HEK293 (cell line): ENCODE results near the gene TRPV5.

Source experiments
- CTCF ChIA-PET: fragments of 350-600 bp; formaldehyde crosslinking; extraction: SDS; loops from one replicate; lab custom pipeline; 2021; ENCODE audit warnings: antibody characterized with exemption; lab: Yijun Ruan, JAX
- POLR2A ChIA-PET: fragments of 300-600 bp; formaldehyde crosslinking; extraction: SDS; loops from one replicate; lab custom pipeline; 2020; ENCODE audit warnings: antibody characterized with exemption, inconsistent platforms; lab: Yijun Ruan, JAX
- H3K27ac ChIP-seq: fragments of 200-500 bp; sonication (Bioruptor generic); 2 replicates; pipeline ENCODE4 v1.5.1; 2014; ENCODE audit warnings: low read depth, low read length, control low read depth, inconsistent platforms; ENCODE audit errors: extremely low read depth
- H3K36me3 ChIP-seq, 2 experiments: fragments of 200-500 bp in 1 of 2; sonication (Bioruptor generic) in 1 of 2; 1 replicate in 1 of 2; 2 replicates in 1 of 2; pipeline ENCODE4 v1.5.1; 2014 to 2017; ENCODE audit warnings: inconsistent platforms in 2 of 2, low read length in 2 of 2; ENCODE audit not compliant: control insufficient read depth in 2 of 2, insufficient read depth in 1 of 2
- H3K4me1 ChIP-seq: fragments of 200-500 bp; sonication (Bioruptor generic); 2 replicates; pipeline ENCODE4 v1.5.1; 2014; ENCODE audit warnings: mild to moderate bottlenecking, low read length, inconsistent platforms; ENCODE audit not compliant: control insufficient read depth, insufficient read depth
- H3K4me3 ChIP-seq: 2 replicates; pipeline ENCODE4 v1.5.1; 2011; ENCODE audit warnings: low read depth, mild to moderate bottlenecking, control low read depth, low read length, moderate library complexity
- H3K9me3 ChIP-seq: fragments of 200-500 bp; sonication (Bioruptor generic); 2 replicates; pipeline ENCODE4 v1.5.1; 2014; ENCODE audit warnings: low read depth, low read length, inconsistent platforms; ENCODE audit not compliant: control insufficient read depth, insufficient read depth
- BCL11B ChIP-seq: fragments of 450-650 bp; formaldehyde crosslinking; IDR thresholded peaks from 2 replicates; pipeline ENCODE4 v1.5.1; 2016; ENCODE audit warnings: low read depth, missing biosample characterization, missing genetic modification characterization
- BCL6B ChIP-seq: fragments of 450-650 bp; formaldehyde crosslinking; IDR thresholded peaks from 2 replicates; pipeline ENCODE4 v1.5.1; 2017; ENCODE audit warnings: missing biosample characterization, missing genetic modification characterization
- CTCF ChIP-seq: fragments of 450-650 bp; formaldehyde crosslinking; IDR thresholded peaks from 2 replicates; pipeline ENCODE4 v1.5.1; 2016; ENCODE audit warnings: missing biosample characterization, missing genetic modification characterization
- GLI2 ChIP-seq: fragments of 450-650 bp; formaldehyde crosslinking; IDR thresholded peaks from 2 replicates; pipeline ENCODE4; 2017; ENCODE audit warnings: missing biosample characterization, missing genetic modification characterization, low read depth, borderline replicate concordance
- HOXA7 ChIP-seq: sonication (generic); formaldehyde crosslinking; IDR thresholded peaks from 2 replicates; pipeline ENCODE4 v1.8.1; 2022; ENCODE audit warnings: missing genetic modification reagents, borderline replicate concordance
- HOXC10 ChIP-seq: sonication (generic); formaldehyde crosslinking; IDR thresholded peaks from 2 replicates; pipeline ENCODE4 v1.8.1; 2023; ENCODE audit warnings: mild to moderate bottlenecking, missing genetic modification reagents
- MYNN ChIP-seq: fragments of 450-650 bp; formaldehyde crosslinking; IDR thresholded peaks from 2 replicates; pipeline ENCODE4 v1.5.1; 2016; ENCODE audit warnings: missing biosample characterization, missing genetic modification characterization, borderline replicate concordance
- OSR2 ChIP-seq: fragments of 450-650 bp; formaldehyde crosslinking; IDR thresholded peaks from 2 replicates; pipeline ENCODE4 v1.5.1; 2016; ENCODE audit warnings: missing biosample characterization, missing genetic modification characterization
- PRDM4 ChIP-seq: fragments of 450-650 bp; formaldehyde crosslinking; IDR thresholded peaks from 2 replicates; pipeline ENCODE4 v1.5.1; 2017; ENCODE audit warnings: missing biosample characterization, missing genetic modification characterization
- WT1 ChIP-seq: fragments of 450-650 bp; formaldehyde crosslinking; IDR thresholded peaks from 2 replicates; pipeline ENCODE4 v1.5.1; 2016; ENCODE audit warnings: missing biosample characterization, missing genetic modification characterization
- YY1 ChIP-seq: fragments of 450-650 bp; formaldehyde crosslinking; IDR thresholded peaks from 2 replicates; pipeline ENCODE4 v1.5.1; 2018; ENCODE audit warnings: missing biosample characterization, missing genetic modification characterization
- ZFP41 ChIP-seq: fragments of 450-650 bp; formaldehyde crosslinking; IDR thresholded peaks from 2 replicates; pipeline ENCODE4 v1.5.1; 2016; ENCODE audit warnings: missing biosample characterization, missing genetic modification characterization, borderline replicate concordance
- ZNF10 ChIP-seq: fragments of 450-650 bp; formaldehyde crosslinking; IDR thresholded peaks from 2 replicates; pipeline ENCODE4 v1.5.1; 2017; ENCODE audit warnings: missing biosample characterization, missing genetic modification characterization
- ZNF114 ChIP-seq: fragments of 450-650 bp; formaldehyde crosslinking; IDR thresholded peaks from 2 replicates; pipeline ENCODE4 v1.5.0; 2017; ENCODE audit warnings: missing biosample characterization, missing genetic modification characterization
- ZNF138 ChIP-seq: fragments of 450-650 bp; formaldehyde crosslinking; IDR thresholded peaks from 2 replicates; pipeline ENCODE4 v1.5.1; 2016; ENCODE audit warnings: missing biosample characterization, missing genetic modification characterization, borderline replicate concordance
- ZNF214 ChIP-seq: fragments of 450-650 bp; formaldehyde crosslinking; IDR thresholded peaks from 2 replicates; pipeline ENCODE4 v1.5.1; 2017; ENCODE audit warnings: missing biosample characterization, mild to moderate bottlenecking, missing genetic modification characterization, borderline replicate concordance
- ZNF266 ChIP-seq: fragments of 450-650 bp; formaldehyde crosslinking; IDR thresholded peaks from 2 replicates; pipeline ENCODE4 v1.5.1; 2016; ENCODE audit warnings: missing biosample characterization, missing genetic modification characterization, low read depth
- ZNF292 ChIP-seq: fragments of 450-650 bp; formaldehyde crosslinking; IDR thresholded peaks from 2 replicates; pipeline ENCODE4 v1.5.1; 2016; ENCODE audit warnings: low read depth, missing biosample characterization, missing genetic modification characterization, borderline replicate concordance
- ZNF350 ChIP-seq: fragments of 450-650 bp; formaldehyde crosslinking; IDR thresholded peaks from 2 replicates; pipeline ENCODE4 v1.5.0; 2017; ENCODE audit warnings: missing biosample characterization, mild to moderate bottlenecking, missing genetic modification characterization
- ZNF449 ChIP-seq: fragments of 450-650 bp; formaldehyde crosslinking; IDR thresholded peaks from 2 replicates; pipeline ENCODE4 v1.5.1; 2017; ENCODE audit warnings: missing biosample characterization, mild to moderate bottlenecking, missing genetic modification characterization, moderate library complexity
- ZNF621 ChIP-seq: fragments of 450-650 bp; formaldehyde crosslinking; IDR thresholded peaks from 2 replicates; pipeline ENCODE4 v1.5.1; 2017; ENCODE audit warnings: missing biosample characterization, missing genetic modification characterization
- ZNF791 ChIP-seq: fragments of 450-650 bp; formaldehyde crosslinking; IDR thresholded peaks from 2 replicates; pipeline ENCODE4 v1.5.1; 2016; ENCODE audit warnings: missing biosample characterization, missing genetic modification characterization
- ZNF837 ChIP-seq: fragments of 450-650 bp; formaldehyde crosslinking; IDR thresholded peaks from 2 replicates; pipeline ENCODE4 v1.5.1; 2016; ENCODE audit warnings: missing biosample characterization, missing genetic modification characterization
- ZSCAN16 ChIP-seq: fragments of 450-650 bp; formaldehyde crosslinking; IDR thresholded peaks from 2 replicates; pipeline ENCODE4 v1.5.1; 2016; ENCODE audit warnings: missing biosample characterization, missing genetic modification characterization
- ZSCAN4 ChIP-seq: fragments of 450-650 bp; formaldehyde crosslinking; IDR thresholded peaks from 2 replicates; pipeline ENCODE4 v1.5.1; 2017; ENCODE audit warnings: missing biosample characterization, missing genetic modification characterization

TRPV5 gene

GRCh38 chr7:142891490-142892082, 42.0 kb downstream of the TRPV5 start (continued):
- TF ChIP-seq ZNF837 (no peak), CTCF (tag by site-specific recombination) (no peak), ZNF10 (tag by site-specific recombination) (no peak)

- H3K36me3 ChIP-seq, result no peaks in the 10 kb centered on the region
- H3K27ac ChIP-seq, result no peak overlapping the region
- no peaks in the 10 kb centered on the region for H3K4me1 ChIP-seq
- CTCF ChIA-PET, result no interaction called here
- no peak overlapping the region for H3K4me3 ChIP-seq
- POLR2A ChIA-PET, result no interaction called here
- no peaks in the 10 kb centered on the region for H3K9me3 ChIP-seq
- TF ChIP-seq GLI2 (tag by site-specific recombination) (no peak), ZNF138 (tag by site-specific recombination) (no peak), ZSCAN4 (tag by site-specific recombination) (peak; percentile 75), YY1 (tag by site-specific recombination) (no peak), ZSCAN16 (tag by site-specific recombination) (no peak), BCL6B (tag by site-specific recombination) (no peak), OSR2 (tag by site-specific recombination) (no peak), ZNF266 (tag by site-specific recombination) (no peak)
These were observed 42.6 kb downstream of the TRPV5 start for GRCh38 chr7:142890874-142891485.

- no peaks in the 10 kb centered on the region for H3K9me3 ChIP-seq
- H3K4me3 ChIP-seq, result no peak overlapping the region
- no peak for TF ChIP-seq PRDM4 (tag by site-specific recombination)
- TF ChIP-seq ZNF791, result no peak
- no peak for TF ChIP-seq WT1 (tag by site-specific recombination)
- no peak for TF ChIP-seq ZNF621 (tag by site-specific recombination)
- TF ChIP-seq BCL11B (tag by site-specific recombination), result no peak
- no peak for TF ChIP-seq HOXC10 (CRISPR knock-in tag)
- no peak for TF ChIP-seq ZNF114 (tag by site-specific recombination)
- no peak for TF ChIP-seq ZFP41 (tag by site-specific recombination)
- no peak for TF ChIP-seq ZNF449 (tag by site-specific recombination)
- no peak for TF ChIP-seq MYNN (tag by site-specific recombination)
- no peak for TF ChIP-seq ZNF214 (tag by site-specific recombination)
- no peak for TF ChIP-seq ZNF350 (tag by site-specific recombination)
- no peak for TF ChIP-seq ZNF292 (tag by site-specific recombination)
- no peak for TF ChIP-seq HOXA7 (CRISPR knock-in tag)
- ChIA-PET POLR2A (no interaction called here), CTCF (no interaction called here)
- no peak overlapping the region for H3K27ac ChIP-seq
- no peaks in the 10 kb centered on the region for H3K4me1 ChIP-seq
- H3K36me3 ChIP-seq, result no peaks in the 10 kb centered on the region
These were observed 43.7 kb downstream of the TRPV5 start for GRCh38 chr7:142889816-142890215.
